ENCODE results near the gene IZUMO4. TPM values are rescaled to one million over a fixed set of nuclear protein-coding genes. Genes with fewer than 3 reads are reported as not detected.

IZUMO4 gene
- total RNA-seq, 2 donors from 2014 or later = 5.7 to 5.9 TPM

DNA sequence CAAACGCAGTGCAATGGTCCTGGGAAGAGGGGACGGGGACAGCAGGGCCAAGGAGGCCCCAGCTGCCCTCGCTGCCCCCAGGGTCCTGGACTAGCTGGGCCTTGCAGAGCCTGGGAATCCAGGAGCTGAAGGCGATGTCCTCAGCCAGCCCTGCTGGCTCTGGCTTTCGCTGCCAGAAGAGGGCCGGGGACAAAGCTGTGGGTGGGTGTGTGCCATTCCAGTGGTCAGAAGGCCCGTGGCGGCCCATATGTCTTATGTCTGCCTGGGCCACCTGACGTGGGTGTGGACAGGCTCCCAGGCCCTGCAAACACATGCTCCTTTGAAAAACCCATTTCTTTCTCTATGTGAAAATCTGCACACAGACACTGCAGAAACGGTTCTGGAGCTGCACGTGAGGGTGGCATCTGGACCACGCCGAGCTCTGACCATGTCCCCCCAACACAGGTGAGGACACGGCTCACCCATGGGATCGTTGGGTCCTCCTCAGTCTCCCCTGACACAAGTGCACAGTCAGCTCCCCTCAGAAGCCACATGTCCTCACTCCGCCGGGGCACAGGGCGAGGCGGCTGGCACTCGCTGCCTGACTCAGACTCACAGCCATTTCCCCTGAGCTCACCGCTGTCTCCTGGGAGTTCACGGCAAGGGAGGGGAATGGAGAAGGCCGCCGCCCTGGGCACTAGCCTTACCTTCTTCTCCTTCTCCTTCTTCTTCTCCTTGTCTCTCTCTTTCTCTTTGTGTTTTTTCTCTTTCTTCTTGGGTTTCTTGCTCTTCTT is 16.9 kb downstream of the IZUMO4 start:
- H3K27ac Mint-ChIP-seq = no peak overlapping the region

DNA sequence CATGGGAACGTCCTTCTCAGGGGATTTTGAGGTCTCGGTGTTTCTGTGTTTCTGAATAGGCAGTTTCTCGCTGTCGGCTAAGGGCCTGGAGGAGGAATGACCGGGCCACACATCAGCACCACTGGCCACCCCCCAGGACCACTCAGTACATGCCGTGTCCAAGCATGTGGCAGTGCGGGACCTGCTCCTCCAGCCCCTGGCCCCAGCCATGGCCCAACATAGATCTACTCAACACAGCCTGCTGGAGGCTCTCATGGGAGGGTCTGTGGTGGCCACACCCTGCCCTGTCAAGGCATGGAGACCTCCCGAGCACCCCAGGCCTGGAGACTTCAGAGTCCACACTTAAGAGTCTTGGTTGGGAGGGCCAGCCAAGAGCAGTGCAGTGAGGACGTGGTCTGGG is 17.5 kb downstream of the IZUMO4 start:
- Mint-ChIP-seq H3K36me3 (peaks cover 13% of the 10 kb centered on the region), H3K27me3 (no peaks in the 10 kb centered on the region), H3K4me1 (ENCODE audit: low read depth in 2 of 2) (peaks cover 11 to 19% of the 10 kb centered on the region in 2 donors), H3K9me3 (no peaks in the 10 kb centered on the region), H3K27ac (no peak overlapping the region), H3K4me3 (no peak overlapping the region)
- DNase-seq (ENCODE audit: low spot score) = no peak
- no peak for ATAC-seq

More for the DNA sequence above, 16.9 kb downstream of the IZUMO4 start:
- Mint-ChIP-seq H3K9me3 (no peaks in the 10 kb centered on the region), H3K27me3 (no peaks in the 10 kb centered on the region), H3K36me3 (peaks cover 13% of the 10 kb centered on the region), H3K4me1 (ENCODE audit: low read depth in 2 of 2) (peaks cover 11 to 16% of the 10 kb centered on the region in 2 donors), H3K4me3 (no peak overlapping the region)
- DNase-seq (ENCODE audit: low spot score) = no peak
- no peak for ATAC-seq

DNA sequence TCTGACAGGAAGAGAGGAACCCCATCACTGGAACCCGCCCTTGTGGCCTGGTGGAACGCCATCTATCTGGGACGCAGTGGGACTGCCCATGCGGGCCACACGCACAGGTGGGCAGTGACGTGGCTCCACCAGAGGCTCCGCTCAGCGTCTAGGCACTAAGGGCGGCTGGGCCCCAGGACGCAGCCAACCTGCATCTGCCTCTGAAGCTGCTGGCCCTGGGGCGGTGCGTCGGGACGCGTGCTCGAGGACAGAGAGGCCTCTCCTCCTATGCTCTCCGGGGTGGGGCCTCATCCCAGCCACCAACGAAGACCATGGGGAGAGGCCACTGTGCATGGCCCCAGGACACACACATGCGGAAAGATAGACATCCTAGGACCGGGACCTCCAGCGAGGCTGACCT is 18.1 kb downstream of the IZUMO4 start:
- Mint-ChIP-seq H3K4me1 (ENCODE audit: low read depth in 2 of 2) (peaks cover 11 to 19% of the 10 kb centered on the region in 2 donors), H3K27ac (no peak overlapping the region), H3K9me3 (no peaks in the 10 kb centered on the region), H3K4me3 (no peak overlapping the region), H3K27me3 (no peaks in the 10 kb centered on the region), H3K36me3 (peaks cover 13% of the 10 kb centered on the region)
- DNase-seq (ENCODE audit: low spot score) (no peak), ATAC-seq (no peak)

DNA sequence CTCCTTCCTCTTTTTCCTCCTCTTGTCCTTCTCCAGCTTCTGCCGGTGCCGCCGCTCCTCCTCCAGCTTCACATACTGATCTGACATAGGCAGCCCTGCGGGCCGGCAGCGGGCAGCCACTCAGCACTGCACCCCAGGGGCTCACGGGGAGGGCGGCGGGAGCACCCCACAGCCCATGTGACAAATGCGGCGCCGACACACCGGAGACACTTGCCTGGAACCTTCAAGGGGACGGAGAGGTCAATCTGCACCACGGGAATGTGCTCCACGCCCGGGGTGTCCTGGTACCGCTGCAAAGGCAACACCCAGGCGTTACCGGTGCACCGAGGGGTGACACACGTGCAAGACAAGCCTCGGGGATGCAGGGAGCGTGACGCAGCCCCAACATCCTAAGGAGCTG is 18.6 kb downstream of the IZUMO4 start:
- Mint-ChIP-seq H3K27me3 (no peaks in the 10 kb centered on the region), H3K36me3 (peaks cover 13% of the 10 kb centered on the region), H3K4me1 (ENCODE audit: low read depth in 2 of 2) (peaks cover 11 to 19% of the 10 kb centered on the region in 2 donors)

DNA sequence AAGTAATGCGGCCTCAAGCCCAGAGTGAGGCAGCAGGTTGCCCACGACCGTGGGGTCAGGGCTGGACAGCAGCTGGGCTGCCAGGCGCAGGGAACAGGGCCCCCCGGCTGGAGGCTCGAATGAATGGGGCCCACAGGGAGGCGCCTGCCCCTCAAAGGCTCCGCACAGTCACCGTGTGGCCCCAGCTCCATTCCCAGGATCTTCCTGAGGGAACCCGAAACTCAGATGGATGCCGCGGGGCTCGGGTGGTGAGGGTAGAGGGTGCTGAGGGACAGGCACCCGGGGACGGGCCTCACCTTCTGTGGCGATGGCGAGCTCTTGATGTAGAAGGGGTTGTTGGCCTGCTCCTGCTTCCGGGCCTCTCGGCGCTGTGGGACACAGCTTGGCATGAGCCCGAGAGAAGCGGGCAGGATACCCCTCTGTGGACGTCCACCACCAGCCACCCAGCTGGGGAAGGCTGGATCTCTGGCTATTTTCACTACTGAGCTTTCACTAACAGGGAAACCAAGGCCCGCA is 19.3 kb downstream of the IZUMO4 start:
- peaks cover 13% of the 10 kb centered on the region for H3K36me3 Mint-ChIP-seq
- DNase-seq (ENCODE audit: low spot score) (no peak), ATAC-seq (no peak)
- peaks cover 11 to 19% of the 10 kb centered on the region in 2 donors for H3K4me1 Mint-ChIP-seq (ENCODE audit: low read depth in 2 of 2)
- H3K27ac Mint-ChIP-seq = no peak overlapping the region
- no peak overlapping the region for H3K4me3 Mint-ChIP-seq
- H3K9me3 Mint-ChIP-seq = no peaks in the 10 kb centered on the region
- H3K27me3 Mint-ChIP-seq = no peaks in the 10 kb centered on the region

More for the DNA sequence above, 18.6 kb downstream of the IZUMO4 start:
- H3K9me3 Mint-ChIP-seq = no peaks in the 10 kb centered on the region
- ATAC-seq (no peak), DNase-seq (ENCODE audit: low spot score) (no peak)
- H3K4me3 Mint-ChIP-seq = no peak overlapping the region
- no peak overlapping the region for H3K27ac Mint-ChIP-seq

DNA sequence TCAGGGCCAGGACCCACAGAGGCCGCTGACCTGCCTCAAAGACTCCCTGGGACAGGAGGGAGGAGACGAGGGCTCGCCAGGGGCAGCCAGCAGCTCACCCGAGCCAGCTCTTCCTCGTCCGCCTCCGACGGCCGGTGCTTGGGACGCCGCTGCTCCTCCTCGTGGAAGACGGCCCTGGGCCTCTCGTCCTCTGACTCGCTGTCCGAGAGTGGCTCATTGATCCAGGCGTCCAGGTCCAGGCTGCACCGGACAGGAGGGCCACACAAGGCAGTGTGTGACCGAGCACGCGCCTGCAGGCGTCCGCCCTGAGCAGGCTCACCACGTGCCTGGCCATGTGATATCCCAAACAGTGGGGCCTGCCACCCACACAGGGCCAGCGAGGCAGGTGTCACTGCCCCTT is 19.8 kb downstream of the IZUMO4 start:
- Mint-ChIP-seq H3K4me3 (no peak overlapping the region), H3K9me3 (no peaks in the 10 kb centered on the region), H3K27ac (no peak overlapping the region), H3K27me3 (no peaks in the 10 kb centered on the region), H3K36me3 (peaks cover 13% of the 10 kb centered on the region), H3K4me1 (ENCODE audit: low read depth in 2 of 2) (peaks cover 11 to 19% of the 10 kb centered on the region in 2 donors)
- ATAC-seq (no peak), DNase-seq (ENCODE audit: low spot score) (no peak)

DNA sequence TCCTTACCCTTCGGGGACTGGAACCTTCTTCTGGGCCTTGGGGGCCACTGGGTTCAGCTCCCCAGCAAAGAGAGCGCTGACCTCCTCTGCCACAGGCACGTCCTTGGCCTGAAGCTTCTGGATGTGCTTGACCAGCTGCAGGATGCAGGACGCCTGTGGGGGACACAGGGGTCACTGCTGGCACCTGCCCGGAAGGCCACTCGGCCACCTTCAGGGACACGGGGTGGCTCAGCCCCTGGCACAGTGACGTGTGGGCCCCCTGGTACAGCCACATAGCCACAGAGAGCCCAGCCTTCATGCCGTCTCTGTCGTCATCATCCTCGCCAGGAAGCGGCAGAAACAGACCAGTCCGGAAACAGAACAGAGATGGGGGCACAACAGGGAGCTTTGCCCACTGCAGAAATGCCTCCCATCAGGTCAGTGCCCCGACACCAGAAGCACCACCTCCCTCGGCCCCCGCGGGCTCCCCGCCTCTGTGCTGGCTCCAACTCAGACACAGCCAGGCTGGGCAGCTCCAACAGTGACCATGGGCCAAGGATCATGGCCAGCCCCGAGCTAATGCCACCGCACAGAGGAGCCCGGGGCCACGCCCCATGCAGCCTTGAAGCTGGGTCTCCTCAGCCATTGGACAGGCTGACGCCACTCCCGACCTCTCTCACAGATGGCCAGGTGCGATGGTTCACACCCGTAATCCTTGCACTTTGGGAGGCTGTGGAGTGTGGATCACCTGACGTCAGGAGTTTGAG is 20.7 kb downstream of the IZUMO4 start:
- ATAC-seq = no peak
- no peak for DNase-seq (ENCODE audit: low spot score)
- Mint-ChIP-seq H3K4me1 (ENCODE audit: low read depth in 2 of 2) (peaks cover 7 to 16% of the 10 kb centered on the region in 2 donors), H3K9me3 (no peaks in the 10 kb centered on the region), H3K27me3 (no peaks in the 10 kb centered on the region), H3K27ac (no peak overlapping the region), H3K4me3 (no peak overlapping the region), H3K36me3 (peaks cover 13% of the 10 kb centered on the region)

DNA sequence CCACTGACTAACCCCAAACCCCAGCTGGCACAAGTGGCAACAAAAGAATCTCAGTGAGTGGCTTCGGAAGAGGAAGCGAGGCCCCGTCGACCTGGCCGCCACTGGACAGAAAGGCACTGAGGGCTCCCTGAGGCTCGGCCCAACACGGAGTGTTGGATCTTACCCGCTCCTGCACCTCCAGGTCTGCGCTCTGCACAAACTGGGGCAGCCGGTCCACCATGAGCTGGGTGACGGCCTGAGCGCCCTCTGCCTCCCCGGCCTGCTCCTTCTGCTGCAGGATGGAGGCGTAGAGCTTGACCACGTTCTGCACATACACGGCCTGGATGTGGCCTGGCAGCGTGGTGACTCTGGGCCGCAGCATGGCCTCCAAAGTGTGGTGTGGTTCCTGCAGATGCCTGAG is 21.7 kb downstream of the IZUMO4 start:
- no peaks in the 10 kb centered on the region for H3K9me3 Mint-ChIP-seq
- H3K27ac Mint-ChIP-seq = peak overlapping the region in 1 of 2 donors; percentile 54
- H3K4me1 Mint-ChIP-seq (ENCODE audit: low read depth in 2 of 2) = peaks cover 6 to 14% of the 10 kb centered on the region in 2 donors
- H3K36me3 Mint-ChIP-seq = peaks cover 13% of the 10 kb centered on the region
- no peaks in the 10 kb centered on the region for H3K27me3 Mint-ChIP-seq
- no peak overlapping the region for H3K4me3 Mint-ChIP-seq
- no peak for DNase-seq (ENCODE audit: low spot score)
- ATAC-seq = no peak

DNA sequence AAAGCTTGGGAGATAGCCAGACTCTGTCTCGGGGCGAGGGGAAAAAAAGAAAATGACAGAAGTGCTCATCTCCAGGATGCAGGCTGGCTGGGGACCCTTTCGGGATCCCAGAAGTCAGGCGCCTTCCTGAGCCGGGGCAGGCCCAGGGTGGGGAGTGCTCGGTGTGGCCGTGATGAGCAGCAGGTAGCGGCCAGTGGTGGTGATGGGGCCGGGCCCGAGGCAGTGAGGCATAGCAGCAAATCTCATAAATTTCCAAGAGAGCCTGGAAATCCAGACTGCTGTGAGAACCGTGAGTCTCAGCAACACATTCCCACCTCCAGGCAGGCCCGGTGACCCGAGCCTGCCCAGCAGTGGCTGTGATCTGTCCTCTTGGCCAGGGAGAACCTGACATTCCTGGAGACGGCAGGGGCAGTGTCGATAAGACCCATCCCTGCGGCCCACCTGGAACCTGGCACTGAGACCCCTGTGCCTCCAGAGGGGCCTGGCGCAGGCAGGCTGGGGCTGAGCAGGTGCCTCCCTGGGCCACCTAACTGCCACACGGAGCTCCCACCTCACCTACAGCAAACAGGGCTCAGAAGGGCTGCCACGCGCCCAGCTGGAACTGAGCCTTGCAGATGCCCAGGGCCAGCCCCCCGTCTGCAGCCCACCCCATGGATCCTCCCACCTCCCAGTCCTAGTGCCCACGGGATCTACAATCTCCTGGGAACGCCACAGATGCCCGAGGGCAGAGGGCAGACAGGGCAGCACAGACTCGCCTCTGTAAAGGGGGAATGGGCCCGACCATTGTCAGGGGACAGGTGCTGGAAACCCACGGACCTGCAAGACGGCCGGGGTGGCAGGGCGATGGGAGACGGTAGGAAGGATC is 23.4 kb downstream of the IZUMO4 start:
- DNase-seq (ENCODE audit: low spot score) (no peak), ATAC-seq (no peak)
- H3K36me3 Mint-ChIP-seq = peaks cover 3% of the 10 kb centered on the region
- H3K27me3 Mint-ChIP-seq = no peaks in the 10 kb centered on the region
- no peaks in the 10 kb centered on the region for H3K9me3 Mint-ChIP-seq
- no peak overlapping the region for H3K4me3 Mint-ChIP-seq
- H3K27ac Mint-ChIP-seq = no peak overlapping the region
- peaks cover 0 to 7% of the 10 kb centered on the region in 2 donors for H3K4me1 Mint-ChIP-seq (ENCODE audit: low read depth in 2 of 2)

DNA sequence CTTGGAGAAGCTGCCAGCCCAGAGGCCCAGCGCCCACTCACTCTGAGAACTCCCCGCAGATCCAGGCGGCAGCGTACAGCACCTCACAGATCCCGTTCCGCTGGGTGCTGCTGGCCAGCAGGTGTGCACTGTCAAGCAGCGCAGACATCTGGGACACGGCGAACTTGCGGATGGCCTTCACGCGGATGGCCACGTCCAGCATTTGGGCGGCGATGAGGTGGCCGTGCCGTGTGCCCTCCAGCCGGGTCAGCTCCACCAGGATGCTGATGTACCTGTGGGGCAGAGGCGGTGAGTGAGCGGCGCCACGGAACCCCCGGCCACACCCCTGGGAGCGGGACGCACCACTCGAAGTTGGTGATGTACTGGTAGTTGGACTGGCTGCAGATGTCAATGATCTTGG is 24.1 kb downstream of the IZUMO4 start:
- no peak for ATAC-seq
- no peak for DNase-seq (ENCODE audit: low spot score)
- no peaks in the 10 kb centered on the region for H3K36me3 Mint-ChIP-seq
- H3K4me3 Mint-ChIP-seq = no peak overlapping the region
- no peaks in the 10 kb centered on the region for H3K9me3 Mint-ChIP-seq
- H3K27ac Mint-ChIP-seq = no peak overlapping the region
- H3K27me3 Mint-ChIP-seq = no peaks in the 10 kb centered on the region
- H3K4me1 Mint-ChIP-seq (ENCODE audit: low read depth in 2 of 2) = peaks cover 0 to 3% of the 10 kb centered on the region in 2 donors

DNA sequence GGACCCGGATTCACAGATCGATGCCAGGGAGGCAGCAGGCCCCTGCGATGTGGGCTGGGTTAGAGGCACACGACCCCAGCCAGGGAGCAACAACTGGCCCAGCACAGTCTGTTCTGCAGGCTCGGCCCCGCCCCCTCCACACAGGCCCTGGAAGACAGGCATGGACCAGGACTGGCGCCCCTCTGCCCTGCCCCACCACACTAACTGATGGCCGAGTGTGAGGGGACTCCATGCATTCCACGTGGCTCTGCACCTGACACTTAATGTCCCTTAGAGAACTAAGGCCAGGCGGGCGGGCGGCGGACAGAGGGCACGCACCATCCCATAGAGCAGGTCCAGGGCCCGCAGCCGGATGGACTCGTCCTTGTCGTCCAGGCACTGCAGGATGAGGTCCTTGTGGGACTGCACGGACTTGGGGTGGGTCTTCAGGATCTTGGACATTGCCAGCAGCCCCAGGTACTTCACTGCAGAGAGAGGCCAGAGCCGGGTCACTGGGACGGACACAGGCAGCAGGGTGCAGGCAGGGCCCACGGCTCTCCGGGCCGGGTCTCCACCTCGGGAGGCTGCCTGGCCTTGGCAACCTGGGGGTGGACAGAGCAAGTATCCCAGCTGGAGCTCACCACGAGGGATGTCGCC is 24.8 kb downstream of the IZUMO4 start:
- Mint-ChIP-seq H3K27ac (no peak overlapping the region), H3K4me3 (no peak overlapping the region), H3K36me3 (no peaks in the 10 kb centered on the region), H3K27me3 (no peaks in the 10 kb centered on the region), H3K4me1 (ENCODE audit: low read depth in 2 of 2) (peaks cover 0 to 3% of the 10 kb centered on the region in 2 donors), H3K9me3 (no peaks in the 10 kb centered on the region)
- ATAC-seq = no peak
- no peak for DNase-seq (ENCODE audit: low spot score)

DNA sequence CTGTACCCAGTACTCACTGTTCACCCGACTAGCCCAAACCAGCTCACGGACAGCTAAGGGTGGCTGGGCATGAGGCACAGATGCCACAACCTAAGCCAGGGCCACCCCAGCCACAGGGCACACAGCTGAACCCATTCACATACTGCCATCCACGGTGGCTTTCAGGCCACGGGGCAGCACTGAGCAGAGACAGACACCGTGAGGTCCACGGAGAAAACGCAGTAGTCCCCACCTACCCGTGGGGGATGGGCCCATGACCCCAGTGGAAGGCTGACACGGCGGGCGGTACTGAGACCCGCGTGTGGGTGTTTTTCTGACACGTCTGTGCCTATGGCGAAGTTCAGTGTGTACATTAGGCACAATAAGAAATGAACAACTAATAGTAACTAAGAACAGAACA is 25.5 kb downstream of the IZUMO4 start:
- H3K27me3 Mint-ChIP-seq = no peaks in the 10 kb centered on the region
- H3K4me3 Mint-ChIP-seq = no peak overlapping the region
- DNase-seq (ENCODE audit: low spot score) (no peak), ATAC-seq (no peak)
- no peak overlapping the region for H3K27ac Mint-ChIP-seq
- peaks cover 0 to 3% of the 10 kb centered on the region in 2 donors for H3K4me1 Mint-ChIP-seq (ENCODE audit: low read depth in 2 of 2)
- H3K36me3 Mint-ChIP-seq = no peaks in the 10 kb centered on the region
- no peaks in the 10 kb centered on the region for H3K9me3 Mint-ChIP-seq

DNA sequence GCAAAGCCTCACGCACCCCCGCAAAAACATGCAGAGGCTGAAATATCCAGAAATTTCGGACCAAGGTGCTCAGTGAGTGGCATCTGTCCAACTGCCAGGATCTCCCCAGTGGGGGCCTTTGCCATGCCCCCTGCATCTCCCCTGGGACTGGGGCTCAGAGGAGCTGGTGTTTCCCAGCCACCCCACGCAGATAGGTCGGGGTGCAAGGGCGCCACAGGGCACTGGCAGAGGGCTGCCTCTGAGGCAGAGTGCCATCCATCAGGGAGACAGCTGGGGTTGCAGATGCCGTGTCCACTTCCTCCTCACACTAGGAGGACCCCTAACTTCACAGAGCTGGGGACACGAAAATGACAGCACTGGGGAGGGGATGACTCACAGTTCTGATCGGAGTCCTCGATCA is 26.3 kb downstream of the IZUMO4 start:
- Mint-ChIP-seq H3K4me3 (no peak overlapping the region), H3K9me3 (no peaks in the 10 kb centered on the region), H3K4me1 (ENCODE audit: low read depth in 2 of 2) (peaks cover 0 to 3% of the 10 kb centered on the region in 2 donors), H3K27ac (no peak overlapping the region), H3K36me3 (no peaks in the 10 kb centered on the region), H3K27me3 (no peaks in the 10 kb centered on the region)
- DNase-seq (ENCODE audit: low spot score) = no peak
- no peak for ATAC-seq

All from natural killer cell treated with Interleukin-12 subunit alpha and Interleukin-12 subunit beta and Interleukin-15 and Interleukin-18, amount 100 ng/mL, for 72 hours (primary cell).